ENCODE data around the gene TAAR5.
"Not testable (repeated sequence)": the region's sequence is repeated elsewhere in the genome, so short reads cannot be mapped to it uniquely, and the experiment has no call there.

The TAAR5 gene

GRCh38 chr6:132589454-132589853 is at the start of gene TAAR5:
Gene TAAR5, minus strand, starts transcription at chr6:132589741. Its CDS starts 55 bp downstream, at chr6:132589686.
- DNase-seq (ENCODE audit: low read depth in 2 of 2): no peak

DNA sequence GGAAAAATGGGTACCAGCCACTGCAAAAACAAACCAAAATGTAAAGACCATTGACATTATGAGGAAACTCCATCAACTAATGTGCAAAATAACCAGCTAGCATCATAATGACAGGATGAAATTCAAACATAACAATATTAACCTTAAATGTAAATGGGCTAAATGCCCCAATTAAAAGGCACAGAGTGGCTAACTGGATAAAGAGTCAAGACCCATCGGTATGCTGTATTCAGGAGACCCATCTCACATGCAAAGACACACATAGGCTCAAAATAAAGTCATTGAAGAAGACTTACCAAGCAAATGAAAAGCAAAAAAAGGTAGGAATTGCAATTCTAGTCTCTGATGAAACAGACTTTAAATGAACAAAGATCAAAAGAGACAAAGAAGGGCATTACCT is 47.6 kb upstream of the TAAR5 start:
- DNase-seq (ENCODE audit: low read depth in 2 of 2): not testable (repeated sequence)

GRCh38 chr6:132635906-132636305 is 46.4 kb upstream of the TAAR5 start:
- DNase-seq (ENCODE audit: low read depth in 2 of 2): not testable (repeated sequence)

GRCh38 chr6:132635288-132635687 is 45.7 kb upstream of the TAAR5 start:
- DNase-seq (ENCODE audit: low read depth in 2 of 2): not testable (repeated sequence)

DNA sequence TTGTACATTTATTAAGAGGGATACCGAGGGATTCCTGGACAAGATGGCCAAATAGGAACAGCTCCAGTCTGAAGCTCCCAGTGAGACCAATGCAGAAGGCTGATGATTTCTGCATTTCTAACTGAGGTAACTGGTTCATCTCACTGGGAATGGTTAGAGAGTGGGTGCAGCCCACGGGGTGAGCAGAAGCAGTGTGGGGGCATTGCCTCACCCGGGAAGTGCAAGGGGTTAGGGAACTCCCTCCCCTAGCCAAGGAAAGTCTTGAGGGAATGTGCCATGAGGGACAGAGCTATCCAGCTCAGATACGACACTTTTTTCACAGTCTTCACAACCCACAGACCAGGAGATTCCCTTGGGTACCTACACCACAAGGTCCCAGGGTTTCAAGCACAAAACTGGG is 45.3 kb upstream of the TAAR5 start:
- no peak for DNase-seq (ENCODE audit: low read depth in 2 of 2)

DNA sequence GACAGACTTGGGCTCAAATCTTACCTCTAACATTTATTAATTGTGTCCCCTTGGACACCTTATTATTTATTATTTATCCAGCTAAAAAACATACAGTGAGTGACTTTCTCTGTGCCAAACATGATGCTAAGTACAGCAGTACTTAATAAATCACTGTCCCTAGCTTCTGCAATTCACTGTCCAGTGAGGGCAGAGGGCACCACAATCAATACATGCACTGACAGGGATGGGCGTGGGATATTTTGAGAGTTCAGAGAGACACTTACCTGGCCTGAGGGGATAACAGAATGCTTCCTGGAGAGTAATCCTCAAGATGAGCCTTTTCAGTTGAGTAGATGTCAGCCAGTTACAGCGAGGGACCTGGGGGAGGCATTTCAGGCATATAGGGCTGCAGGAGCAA is 43.8 kb upstream of the TAAR5 start:
- no peak for DNase-seq (ENCODE audit: low read depth in 2 of 2)

- DNase-seq (ENCODE audit: low read depth in 2 of 2): no peak
Measured at GRCh38 chr6:132624175-132624574, 34.6 kb upstream of the TAAR5 start, which contains the start of gene TAAR2. Gene TAAR2, minus strand, starts transcription at chr6:132624275. Its CDS starts 0 bp downstream, at chr6:132624275.

DNA sequence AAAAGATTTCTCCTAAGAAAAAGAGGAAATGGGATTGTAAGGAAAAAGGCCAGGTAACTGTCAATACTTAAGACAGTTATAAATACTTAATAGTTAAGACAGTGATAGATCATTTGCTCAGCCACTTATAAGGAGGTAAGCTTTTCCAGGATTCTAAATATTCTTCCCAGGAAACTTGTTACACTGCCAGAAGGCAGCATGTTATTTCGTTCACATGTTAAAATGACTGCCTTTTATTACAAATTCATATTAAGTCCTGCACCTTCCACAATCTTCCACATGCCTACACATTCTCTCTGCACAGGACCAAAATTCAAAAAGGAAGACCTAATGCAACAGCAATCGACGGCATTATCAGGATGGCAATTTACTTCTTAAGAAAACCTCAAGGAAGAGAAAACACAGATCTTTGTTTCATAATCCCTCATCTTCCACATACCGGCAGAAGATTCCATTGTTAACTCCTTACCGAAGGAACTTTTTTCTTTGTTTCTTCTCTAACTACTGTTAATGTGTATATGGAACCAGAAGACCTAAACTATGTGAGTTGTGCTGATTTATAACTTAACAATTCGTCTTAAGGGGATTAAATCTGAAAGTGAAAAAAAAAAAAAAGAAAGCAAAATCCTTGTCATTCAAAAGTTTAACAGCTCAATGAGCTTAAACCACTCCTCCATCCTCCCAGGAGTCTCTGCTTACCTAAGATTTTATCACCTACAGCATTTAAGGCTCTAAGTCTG is 33.7 kb upstream of the TAAR5 start:
- no peak for DNase-seq (ENCODE audit: low read depth in 2 of 2)

DNA sequence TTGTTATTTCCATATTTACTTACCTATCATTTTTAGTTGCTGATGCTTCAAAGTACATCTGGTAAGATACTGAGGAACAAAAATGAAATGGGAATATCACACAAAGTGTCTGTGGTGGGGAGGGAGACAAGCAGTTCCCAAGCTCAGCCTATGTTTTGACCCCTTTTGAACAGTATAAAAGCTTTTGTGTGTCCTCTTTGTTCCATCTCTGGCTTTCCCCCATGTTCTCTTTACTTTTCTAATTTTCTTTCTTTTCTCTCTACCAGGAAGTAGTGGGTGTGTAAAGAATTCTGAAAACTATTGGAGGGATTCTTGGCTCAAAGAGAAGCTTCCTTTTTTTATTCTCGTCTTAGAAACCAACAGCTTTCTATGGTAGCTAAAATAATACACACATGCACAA is 27.1 kb upstream of the TAAR5 start:
- DNase-seq (ENCODE audit: low read depth in 2 of 2): no peak

DNA sequence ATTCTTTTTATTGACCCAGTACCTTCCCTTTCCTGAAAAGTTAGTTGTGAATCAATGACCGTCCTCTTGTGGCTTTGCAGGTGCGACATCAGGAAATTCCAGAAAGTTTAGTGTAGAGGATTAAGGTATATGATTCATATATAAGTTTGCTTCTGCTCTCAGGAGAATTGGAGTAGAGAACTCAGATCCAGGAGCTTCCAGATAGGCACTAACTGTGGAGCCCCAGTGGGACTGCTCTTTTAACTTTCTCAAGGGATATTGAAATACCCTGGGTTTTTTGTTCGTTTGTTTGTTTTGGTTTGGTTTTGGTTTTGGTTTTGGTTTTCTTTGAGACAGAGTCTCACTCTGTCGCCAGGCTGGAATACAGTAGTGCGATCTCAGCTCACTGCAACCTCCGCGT is 25.0 kb upstream of the TAAR5 start:
- DNase-seq (ENCODE audit: low read depth in 2 of 2): no peak

DNA sequence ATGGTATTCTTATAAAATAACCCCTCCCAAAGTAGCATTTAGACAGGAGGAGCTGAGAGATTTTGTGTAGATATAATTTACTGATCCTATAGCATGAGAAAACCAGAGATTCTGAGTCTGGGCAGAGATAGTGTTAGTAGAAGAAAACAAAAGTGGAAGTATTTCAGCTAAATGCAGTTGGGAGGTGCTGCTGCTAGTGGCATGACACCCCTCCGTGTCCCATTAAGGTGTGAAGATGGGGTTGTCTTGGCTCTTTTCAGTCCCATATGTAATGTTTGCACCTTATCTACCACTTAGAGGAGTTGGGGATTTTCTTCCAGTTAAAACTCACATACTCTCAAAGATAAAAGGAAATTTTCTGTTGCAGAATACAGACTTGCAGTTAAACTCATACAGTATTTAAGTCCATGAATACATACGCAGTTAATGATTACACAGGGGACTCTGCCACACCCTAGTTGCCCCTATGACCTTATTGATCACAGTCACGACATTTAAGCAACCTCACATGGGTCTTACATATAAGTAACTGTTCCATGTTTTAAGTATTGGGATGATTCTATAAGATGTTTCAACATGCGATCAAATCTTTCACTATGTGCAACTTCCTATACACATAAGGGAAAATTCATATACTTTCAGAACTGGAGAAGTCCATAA is 23.0 kb upstream of the TAAR5 start:
- DNase-seq (ENCODE audit: low read depth in 2 of 2): no peak

DNA sequence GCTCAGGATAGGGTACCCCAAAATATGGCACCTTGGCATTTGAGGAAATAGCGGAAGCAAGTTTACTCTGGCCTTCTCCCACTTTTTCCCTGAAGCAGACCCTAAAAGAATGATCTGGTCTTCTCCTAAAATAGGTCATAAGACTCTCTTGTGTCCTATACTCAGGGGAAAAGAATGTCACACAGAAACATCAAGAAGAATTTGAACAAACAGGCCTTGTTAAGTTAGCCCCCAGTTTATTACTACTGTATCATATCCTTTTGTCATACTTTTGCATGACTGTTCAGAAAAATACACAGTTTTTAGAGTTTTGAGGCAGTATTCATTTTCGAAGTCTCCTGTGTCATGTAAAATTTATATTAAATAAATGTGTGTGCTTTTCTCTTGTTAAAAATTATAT is 22.1 kb upstream of the TAAR5 start:
- DNase-seq (ENCODE audit: low read depth in 2 of 2): no peak

GRCh38 chr6:132607544-132608233 is 18.1 kb upstream of the TAAR5 start:
- DNase-seq (ENCODE audit: low read depth in 2 of 2): no peak

- DNase-seq (ENCODE audit: low read depth in 2 of 2): no peak
Measured at GRCh38 chr6:132604635-132605152, 15.2 kb upstream of the TAAR5 start.

- DNase-seq (ENCODE audit: low read depth in 2 of 2): not testable (repeated sequence)
Measured at GRCh38 chr6:132600900-132601299, 11.4 kb upstream of the TAAR5 start.

- no peak for DNase-seq (ENCODE audit: low read depth in 2 of 2)
Measured at GRCh38 chr6:132598473-132598872, 8.9 kb upstream of the TAAR5 start.

DNA sequence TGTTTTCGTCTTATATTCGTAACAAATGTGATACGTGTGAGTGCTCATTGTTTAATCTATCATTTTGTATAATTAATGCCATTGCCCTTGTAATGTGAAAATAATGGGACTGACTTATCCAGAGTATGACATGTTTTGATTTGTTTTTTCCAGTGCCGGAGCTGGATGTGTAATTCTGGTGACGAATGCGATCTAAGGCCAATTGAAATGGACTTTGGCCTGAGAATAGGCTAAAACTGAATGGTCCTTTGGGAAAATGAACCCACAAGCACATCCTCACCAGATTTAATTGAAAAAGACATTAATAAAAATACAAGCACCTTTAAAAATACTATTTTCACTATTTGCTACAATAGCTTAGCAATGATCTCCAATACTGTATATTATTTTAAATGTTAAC is 6.7 kb upstream of the TAAR5 start:
- DNase-seq (ENCODE audit: low read depth in 2 of 2): no peak

DNA sequence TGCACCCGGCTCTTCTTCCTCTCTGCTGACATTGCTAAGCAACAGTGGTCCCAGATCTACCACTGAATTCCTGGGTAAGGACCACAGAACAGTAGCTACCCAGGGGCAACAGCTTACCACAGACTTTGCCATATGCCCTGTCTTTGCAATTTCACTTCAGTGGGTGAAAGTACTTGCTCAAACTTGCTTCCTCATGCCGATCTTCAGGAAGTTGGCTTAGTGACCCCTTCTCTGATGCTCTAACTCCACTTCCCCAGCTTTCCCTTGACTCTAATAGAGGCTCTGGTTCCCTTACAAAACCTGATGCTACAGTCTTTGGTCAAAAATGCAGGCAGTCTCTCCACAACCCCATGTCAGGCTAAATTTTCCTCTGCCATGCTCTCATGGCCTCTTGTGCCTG is 3.3 kb upstream of the TAAR5 start:
- no peak for DNase-seq (ENCODE audit: low read depth in 2 of 2)

- DNase-seq (ENCODE audit: low read depth in 2 of 2): no peak
Measured at GRCh38 chr6:132590362-132590761, 821 bp upstream of the TAAR5 start.

- no peak for DNase-seq (ENCODE audit: low read depth in 2 of 2)
Measured at GRCh38 chr6:132587424-132587823, 2.1 kb downstream of the TAAR5 start.

GRCh38 chr6:132584698-132585097 is 4.8 kb downstream of the TAAR5 start:
- no peak for DNase-seq (ENCODE audit: low read depth in 2 of 2)

DNA sequence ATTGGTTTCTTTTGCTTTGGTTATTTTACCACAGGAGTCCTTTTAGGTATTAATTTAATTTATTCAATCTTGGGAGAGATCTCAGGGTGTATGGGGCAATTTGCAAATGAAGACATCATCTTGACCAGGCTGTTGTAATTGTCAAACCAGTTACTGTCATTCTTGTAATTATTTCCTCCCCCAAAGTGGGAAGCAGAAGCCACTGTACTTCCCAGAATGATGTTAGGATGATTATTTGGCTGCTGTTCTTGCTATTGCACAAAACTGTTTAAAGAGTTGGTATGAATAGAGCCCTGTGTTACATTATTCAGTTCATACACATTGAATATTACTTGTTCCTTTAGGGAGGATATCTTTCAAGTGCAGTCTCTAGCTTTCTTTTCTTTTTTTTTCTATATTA is 17.8 kb downstream of the TAAR5 start:
- DNase-seq (ENCODE audit: low read depth in 2 of 2): no peak

Data from stimulated activated CD4-positive, alpha-beta T cell treated with anti-CD3 and anti-CD28 coated beads, Interleukin-12 subunit alpha, Interleukin-12 subunit beta, amount 100 ng/mL, for 24 hours (primary cell).